ENCODE data around the gene LAMB1.

- TF ChIP-seq POLR2A (IDR thresholded peaks at IDR 0.05; ENCODE audit: low read length) (no peak), GATA1 (IDR thresholded peaks at IDR 0.05; ENCODE audit: low read depth, low read length) (no peak)
Measured at GRCh38 chr7:107940951-107941350, 62.0 kb downstream of the LAMB1 start.

All from erythroblast (primary cell).